Keratinocyte (primary cell): Measurements from ENCODE around the gene P2RX2. TPM values are rescaled to one million over a fixed set of nuclear protein-coding genes. Genes with fewer than 3 reads are reported as not detected.

Experiments used
- DNase-seq: peaks from one replicate; pipeline ENCODE4 v3.0.0-alpha.2; 2011; ENCODE audit warnings: low read depth, missing footprints, low spot score
- FAIRE-seq: peaks from 2 replicates; lab custom pipeline; 2011; peaks lifted over from hg19 to GRCh38; lab: Jason Lieb, UNC
- H2AFZ ChIP-seq: 2 replicates; pipeline ENCODE4 v1.6.0; 2012; ENCODE audit warnings: low read length, control low read depth, inconsistent platforms; ENCODE audit not compliant: control insufficient read depth
- H3K27ac ChIP-seq: 2 replicates; pipeline ENCODE4 v1.5.1; 2011; ENCODE audit warnings: low read length; ENCODE audit not compliant: control insufficient read depth, insufficient read depth
- H3K27me3 ChIP-seq: 3 replicates; pipeline ENCODE4 v1.6.0; 2011; ENCODE audit warnings: low read length; ENCODE audit not compliant: control insufficient read depth, insufficient read depth; ENCODE audit errors: extremely low read depth
- H3K36me3 ChIP-seq, 2 experiments: 2 replicates in 1 of 2; 3 replicates in 1 of 2; pipeline ENCODE4 v1.5.1; 2011; ENCODE audit warnings: low read length in 2 of 2, mild to moderate bottlenecking in 1 of 2; ENCODE audit not compliant: control insufficient read depth in 2 of 2, insufficient read depth in 2 of 2; ENCODE audit errors: extremely low read depth in 1 of 2
- H3K4me1 ChIP-seq: 3 replicates; pipeline ENCODE4 v1.5.1; 2011; ENCODE audit warnings: low read length; ENCODE audit not compliant: control insufficient read depth, insufficient read depth; ENCODE audit errors: extremely low read depth
- H3K4me2 ChIP-seq: 3 replicates; pipeline ENCODE4 v1.6.0; 2011; ENCODE audit warnings: low read depth, low read length; ENCODE audit not compliant: control insufficient read depth, insufficient read depth; ENCODE audit errors: extremely low read depth
- H3K4me3 ChIP-seq, 3 experiments: fragments of 200-600 bp in 1 of 3; sonication (generic) in 1 of 3; 2 replicates in 2 of 3; 3 replicates in 1 of 3; pipeline ENCODE4 v1.5.1; 2011 to 2016; ENCODE audit warnings: low read length in 3 of 3, mild to moderate bottlenecking in 3 of 3, control low read depth in 2 of 3, inconsistent platforms in 1 of 3, low read depth in 1 of 3, mixed read lengths in 1 of 3, mixed run types in 1 of 3, moderate library complexity in 1 of 3; ENCODE audit not compliant: control insufficient read depth in 2 of 3, insufficient read depth in 2 of 3; ENCODE audit errors: extremely low read depth in 1 of 3
- H3K79me2 ChIP-seq: 2 replicates; pipeline ENCODE4 v1.6.0; 2012; ENCODE audit warnings: low read length; ENCODE audit not compliant: control insufficient read depth, insufficient read depth
- H3K9ac ChIP-seq: 3 replicates; pipeline ENCODE4 v1.6.0; 2011; ENCODE audit warnings: low read length; ENCODE audit not compliant: control insufficient read depth, insufficient read depth; ENCODE audit errors: extremely low read depth
- H3K9me1 ChIP-seq: 3 replicates; pipeline ENCODE4 v1.6.0; 2011; ENCODE audit warnings: low read length; ENCODE audit not compliant: control insufficient read depth, insufficient read depth; ENCODE audit errors: extremely low read depth
- H3K9me3 ChIP-seq: 2 replicates; pipeline ENCODE4 v1.5.1; 2012; ENCODE audit warnings: low read depth, low read length; ENCODE audit not compliant: control insufficient read depth
- H4K20me1 ChIP-seq: 3 replicates; pipeline ENCODE4 v1.6.0; 2011; ENCODE audit warnings: low read length; ENCODE audit not compliant: control insufficient read depth, insufficient read depth; ENCODE audit errors: extremely low read depth
- EZH2 ChIP-seq: IDR thresholded peaks from one replicate; pipeline ENCODE4 v1.6.1; 2012; ENCODE audit warnings: inconsistent platforms, mild to moderate bottlenecking, low read length, moderate library complexity
- dilution Hi-C: fragments of 300-500 bp; cut with MboI; formaldehyde crosslinking; loops from one replicate; pipeline ENCODE4 v1.7.0; 2020; ENCODE audit warnings: low sequenced_read_pairs; ENCODE audit not compliant: extremely low pct_ligation_motif_present
- polyA plus RNA-seq, 5 experiments: library from polyadenylated mRNA; depleted of rRNA in 3 of 5; stranded (reverse) in 3 of 5; stranded (forward) in 1 of 5; unstranded in 1 of 5; fragments of >200 nt; gene quantifications; 1 replicate in 1 of 5; 2 replicates in 3 of 5; 3 replicates in 1 of 5; pipeline versions ENCODE4 v1.2.1 to v1.2.3, GENCODE V29; 2011 to 2012; ENCODE audit warnings: missing spikeins in 2 of 5, low read depth in 1 of 5, low replicate concordance in 1 of 5
- TF ChIP-seq, protein P1 (sequence below), 3 experiments: IDR thresholded peaks in 1 of 3; conservative IDR thresholded peaks in 1 of 3; optimal IDR thresholded peaks in 1 of 3; 2 replicates in 2 of 3; 3 replicates in 1 of 3; pipeline versions ENCODE3 to v1.5.1; 2011; ENCODE audit warnings: low read length in 3 of 3, mild to moderate bottlenecking in 3 of 3, moderate library complexity in 2 of 3, control low read depth in 1 of 3, inconsistent platforms in 1 of 3; ENCODE audit not compliant: insufficient read depth in 2 of 3; ENCODE audit errors: extremely low read depth in 1 of 3

The P2RX2 gene
- polyA plus RNA-seq, 1 donor (not counting 4 experiments of a cell fraction or from before 2014, with no cell fraction given), result not detected

- Histone ChIP-seq H3K4me2 (no peak overlapping the region), H3K9me3 (no peaks in the 10 kb centered on the region), H3K4me1 (no peaks in the 10 kb centered on the region), H2AFZ (no peak overlapping the region), H3K9me1 (no peaks in the 10 kb centered on the region), H3K36me3 (peaks cover 0 to 6% of the 10 kb centered on the region in 2 experiments), H3K79me2 (no peaks in the 10 kb centered on the region), H3K27ac (no peak overlapping the region), H3K9ac (no peak overlapping the region), H3K27me3 (peaks cover 5% of the 10 kb centered on the region), H3K4me3 (no peak overlapping the region), H4K20me1 (no peaks in the 10 kb centered on the region)
- no peak for TF ChIP-seq EZH2
- TF ChIP-seq, protein P1, sequence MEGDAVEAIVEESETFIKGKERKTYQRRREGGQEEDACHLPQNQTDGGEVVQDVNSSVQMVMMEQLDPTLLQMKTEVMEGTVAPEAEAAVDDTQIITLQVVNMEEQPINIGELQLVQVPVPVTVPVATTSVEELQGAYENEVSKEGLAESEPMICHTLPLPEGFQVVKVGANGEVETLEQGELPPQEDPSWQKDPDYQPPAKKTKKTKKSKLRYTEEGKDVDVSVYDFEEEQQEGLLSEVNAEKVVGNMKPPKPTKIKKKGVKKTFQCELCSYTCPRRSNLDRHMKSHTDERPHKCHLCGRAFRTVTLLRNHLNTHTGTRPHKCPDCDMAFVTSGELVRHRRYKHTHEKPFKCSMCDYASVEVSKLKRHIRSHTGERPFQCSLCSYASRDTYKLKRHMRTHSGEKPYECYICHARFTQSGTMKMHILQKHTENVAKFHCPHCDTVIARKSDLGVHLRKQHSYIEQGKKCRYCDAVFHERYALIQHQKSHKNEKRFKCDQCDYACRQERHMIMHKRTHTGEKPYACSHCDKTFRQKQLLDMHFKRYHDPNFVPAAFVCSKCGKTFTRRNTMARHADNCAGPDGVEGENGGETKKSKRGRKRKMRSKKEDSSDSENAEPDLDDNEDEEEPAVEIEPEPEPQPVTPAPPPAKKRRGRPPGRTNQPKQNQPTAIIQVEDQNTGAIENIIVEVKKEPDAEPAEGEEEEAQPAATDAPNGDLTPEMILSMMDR (optimal IDR thresholded peaks at IDR 0.05 in 1 of 3, IDR thresholded peaks at IDR 0.05 in 1 of 3, conservative IDR thresholded peaks at IDR 0.05 in 1 of 3; ENCODE audit: extremely low read depth in 1 of 3, insufficient read depth in 2 of 3, low read length in 3 of 3), result no peak
- dilution Hi-C loops, result no loop called here
- DNase-seq, result no peak
- FAIRE-seq, result no peak
These were observed 33.4 kb upstream of the P2RX2 start for GRCh38 chr12:132585177-132585576.

GRCh38 chr12:132586929-132587328 is 31.6 kb upstream of the P2RX2 start:
- Histone ChIP-seq H3K4me1 (no peaks in the 10 kb centered on the region), H3K9ac (no peak overlapping the region), H3K79me2 (no peaks in the 10 kb centered on the region), H4K20me1 (no peaks in the 10 kb centered on the region), H3K27me3 (peaks cover 10% of the 10 kb centered on the region), H3K9me3 (no peaks in the 10 kb centered on the region), H3K36me3 (peaks cover 0 to 2% of the 10 kb centered on the region in 2 experiments), H3K27ac (no peak overlapping the region), H3K9me1 (no peaks in the 10 kb centered on the region), H3K4me3 (no peak overlapping the region), H3K4me2 (no peak overlapping the region), H2AFZ (no peak overlapping the region)
- TF ChIP-seq, protein P1 (optimal IDR thresholded peaks at IDR 0.05 in 1 of 3, IDR thresholded peaks at IDR 0.05 in 1 of 3, conservative IDR thresholded peaks at IDR 0.05 in 1 of 3; ENCODE audit: extremely low read depth in 1 of 3, insufficient read depth in 2 of 3, low read length in 3 of 3), result no peak
- no peak for TF ChIP-seq EZH2
- DNase-seq (no peak), FAIRE-seq (no peak)
- dilution Hi-C loops, result no loop called here
